ENCODE results near the gene MLLT10. TPM values are rescaled to one million over a fixed set of nuclear protein-coding genes. Genes with fewer than 3 reads are reported as not detected.

Gene MLLT10
- total and polyA plus RNA-seq, 10 of the 15 experiments (the other 5 are each of a cell fraction or from before 2014, with no cell fraction given): 8.7 to 61.1 (median 28.5) TPM

DNA sequence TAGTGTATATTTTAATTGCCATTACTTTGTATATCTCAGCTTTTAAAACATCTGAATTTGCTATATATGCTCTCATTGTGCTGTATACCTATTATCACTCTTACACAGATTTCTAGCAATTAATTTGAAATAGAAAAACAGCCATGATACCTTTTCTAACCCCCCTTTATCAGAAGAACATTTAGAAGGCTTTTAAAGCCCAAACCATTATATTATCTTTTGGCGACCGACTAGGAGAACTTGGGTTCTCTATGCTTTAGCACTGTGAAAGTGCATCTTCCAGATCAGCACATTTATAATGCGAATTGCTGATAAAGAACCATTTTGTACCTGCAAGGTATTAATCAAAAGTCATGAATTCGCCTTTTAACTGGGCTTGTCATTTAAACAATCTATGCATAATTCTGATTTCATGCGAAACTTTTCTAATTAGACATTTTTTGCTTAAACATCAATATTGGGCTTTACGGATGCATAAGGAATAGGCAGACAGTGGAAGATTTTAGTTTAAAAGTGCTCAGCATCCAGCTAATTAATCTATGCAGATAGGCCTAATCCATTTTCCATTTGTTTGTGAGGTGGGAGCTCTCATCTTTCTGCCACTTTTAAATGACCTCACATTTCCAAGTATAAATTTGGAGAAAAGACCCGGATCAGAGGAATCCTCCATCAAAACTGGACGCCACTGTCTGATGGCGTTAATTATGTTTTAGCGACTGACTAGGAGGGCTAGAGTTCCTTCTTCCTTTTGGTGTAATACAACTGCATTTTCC, 1.2 kb upstream of the MLLT10 start (continued):
- TF ChIP-seq BRCA1 (IDR thresholded peaks at IDR 0.05; ENCODE audit: low read depth, low read length): no peak
- no peak for TF ChIP-seq MEF2A (IDR thresholded peaks at IDR 0.05; ENCODE audit: insufficient read depth, low read depth, low read length)

DNA sequence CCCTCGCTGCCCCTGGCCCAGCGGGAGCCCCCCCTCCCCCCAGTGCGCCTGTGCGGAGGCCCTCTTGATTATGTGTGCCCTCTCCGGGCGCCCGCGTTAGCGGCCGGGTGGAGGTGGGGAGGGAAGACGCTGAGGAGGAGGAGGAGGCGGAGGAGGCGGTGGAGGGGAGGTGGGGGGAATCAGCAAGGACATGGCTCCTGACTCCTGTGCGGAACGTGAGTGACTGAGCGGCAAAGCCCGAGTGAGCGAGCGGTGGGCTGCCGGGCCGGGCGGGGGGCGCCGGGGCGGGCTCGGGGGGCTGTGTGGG, 201 bp downstream of the MLLT10 start:
- DNase-seq (ENCODE audit: low read depth, low spot score) (no peak), ATAC-seq (no peak), FAIRE-seq (no peak)
- Histone ChIP-seq H2AFZ (ENCODE audit: control insufficient read depth, low read depth, low read length) (peak overlapping the region; percentile 29), H3K4me2 (ENCODE audit: control insufficient read depth, insufficient read depth) (no peak overlapping the region), H3K9ac (ENCODE audit: control insufficient read depth, insufficient read depth, low read length) (no peak overlapping the region), H3K9me3 (replicated peaks; ENCODE audit: control insufficient read depth, insufficient read depth, low read length) (no peaks in the 10 kb centered on the region), H3K79me2 (ENCODE audit: control insufficient read depth, insufficient read depth, low read length) (peaks cover 26% of the 10 kb centered on the region), H3K36me3 (ENCODE audit: control insufficient read depth in 2 of 2, insufficient read depth in 2 of 2, low read length in 1 of 2) (peaks cover 0 to 6% of the 10 kb centered on the region in 2 experiments; a peak in 1 of 4 replicates), H3K27ac (ENCODE audit: control insufficient read depth, insufficient read depth) (no peak overlapping the region; the same call in 1 of the 2 replicates), H3K4me3 (peak overlapping the region; percentile 69; the same call in 1 of the 2 replicates), H4K20me1 (ENCODE audit: control insufficient read depth, insufficient read depth) (no peaks in the 10 kb centered on the region), H3K4me1 (ENCODE audit: control insufficient read depth, insufficient read depth, low read length) (no peaks in the 10 kb centered on the region; the same call in 1 of the 2 replicates), H3K27me3 (replicated peaks in 1 of 2; ENCODE audit: control insufficient read depth in 2 of 2, insufficient read depth in 2 of 2, low read length in 1 of 2) (no peaks in the 10 kb centered on the region)
- ChIA-PET POLR2A (no interaction called here), RAD21 (ENCODE audit: unreplicated experiment) (no interaction called here), SMC1A (ENCODE audit: uncharacterized antibody, unreplicated experiment) (no interaction called here), CTCF (no interaction called here)
- no peak for TF ChIP-seq SPI1 (IDR thresholded peaks at IDR 0.05; ENCODE audit: borderline replicate concordance, insufficient read depth, low read depth, low read length)
- TF ChIP-seq, protein P1, sequence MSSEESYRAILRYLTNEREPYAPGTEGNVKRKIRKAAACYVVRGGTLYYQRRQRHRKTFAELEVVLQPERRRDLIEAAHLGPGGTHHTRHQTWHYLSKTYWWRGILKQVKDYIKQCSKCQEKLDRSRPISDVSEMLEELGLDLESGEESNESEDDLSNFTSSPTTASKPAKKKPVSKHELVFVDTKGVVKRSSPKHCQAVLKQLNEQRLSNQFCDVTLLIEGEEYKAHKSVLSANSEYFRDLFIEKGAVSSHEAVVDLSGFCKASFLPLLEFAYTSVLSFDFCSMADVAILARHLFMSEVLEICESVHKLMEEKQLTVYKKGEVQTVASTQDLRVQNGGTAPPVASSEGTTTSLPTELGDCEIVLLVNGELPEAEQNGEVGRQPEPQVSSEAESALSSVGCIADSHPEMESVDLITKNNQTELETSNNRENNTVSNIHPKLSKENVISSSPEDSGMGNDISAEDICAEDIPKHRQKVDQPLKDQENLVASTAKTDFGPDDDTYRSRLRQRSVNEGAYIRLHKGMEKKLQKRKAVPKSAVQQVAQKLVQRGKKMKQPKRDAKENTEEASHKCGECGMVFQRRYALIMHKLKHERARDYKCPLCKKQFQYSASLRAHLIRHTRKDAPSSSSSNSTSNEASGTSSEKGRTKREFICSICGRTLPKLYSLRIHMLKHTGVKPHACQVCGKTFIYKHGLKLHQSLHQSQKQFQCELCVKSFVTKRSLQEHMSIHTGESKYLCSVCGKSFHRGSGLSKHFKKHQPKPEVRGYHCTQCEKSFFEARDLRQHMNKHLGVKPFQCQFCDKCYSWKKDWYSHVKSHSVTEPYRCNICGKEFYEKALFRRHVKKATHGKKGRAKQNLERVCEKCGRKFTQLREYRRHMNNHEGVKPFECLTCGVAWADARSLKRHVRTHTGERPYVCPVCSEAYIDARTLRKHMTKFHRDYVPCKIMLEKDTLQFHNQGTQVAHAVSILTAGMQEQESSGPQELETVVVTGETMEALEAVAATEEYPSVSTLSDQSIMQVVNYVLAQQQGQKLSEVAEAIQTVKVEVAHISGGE (CRISPR knock-in tag; IDR thresholded peaks at IDR 0.05): no peak
- TF ChIP-seq SP1 (IDR thresholded peaks at IDR 0.05; ENCODE audit: low read depth, low read length): no peak
- no peak for TF ChIP-seq HCFC1 (IDR thresholded peaks at IDR 0.05; ENCODE audit: low read length)
- in situ Hi-C loops (cut with MboI): no loop called here
- intact Hi-C loops (cut with micrococcal nuclease; ENCODE audit: unreplicated experiment): no loop called here
- 0% methylated on average over 8 of the region's 26 CpGs for whole genome bisulfite sequencing (ENCODE audit: insufficient coverage, insufficient replicate concordance, low lambda C conversion rate, missing lambda C conversion rate)
- no TSS peak for BruUV-seq (replicated peaks)

Measured in GM12878 (cell line).